ENCODE measurements around the gene MAN2A1. TPM values are rescaled to one million over a fixed set of nuclear protein-coding genes. Genes with fewer than 3 reads are reported as not detected.

MAN2A1 gene
- total RNA-seq, 1 experiment from 2014 or later = 78.0 TPM

- no peak overlapping the region for H3K56ac ChIP-seq (ENCODE audit: insufficient read length, low read depth, low read length)
- Mint-ChIP-seq H3K27ac (no peak overlapping the region), H3K36me3 (ENCODE audit: insufficient read depth in 1 of 3, low read depth in 3 of 3) (no peaks in the 10 kb centered on the region), H3K9me3 (no peaks in the 10 kb centered on the region), H3K4me1 (peaks cover 13% of the 10 kb centered on the region in 2 experiments), H3K4me3 (no peak overlapping the region), H3K27me3 (ENCODE audit: low read depth) (no peaks in the 10 kb centered on the region)
- H4K8ac ChIP-seq (replicated peaks; ENCODE audit: insufficient read length, low read depth, low read length) = no peak overlapping the region
- H2BK120ac ChIP-seq (ENCODE audit: low read depth, low read length, poor library complexity, severe bottlenecking) = no peak overlapping the region
- H3K4ac ChIP-seq (ENCODE audit: low read depth, low read length) = no peak overlapping the region
- no peaks in the 10 kb centered on the region for H3K23me2 ChIP-seq (ENCODE audit: insufficient read length, low read depth, low read length, poor library complexity, severe bottlenecking)
- no peak overlapping the region for H2BK15ac ChIP-seq (ENCODE audit: low read depth, low read length)
- H3K9me3 ChIP-seq (ENCODE audit: control insufficient read depth, low read depth, low read length) = no peaks in the 10 kb centered on the region
- no peak overlapping the region for H2BK20ac ChIP-seq (ENCODE audit: low read depth, low read length, poor library complexity, severe bottlenecking)
- H3K27ac ChIP-seq (ENCODE audit: insufficient read length, low read depth, low read length) = no peak overlapping the region
- no peak overlapping the region for H4K5ac ChIP-seq (ENCODE audit: insufficient read length, low read depth, low read length)
- no peak overlapping the region for H2BK12ac ChIP-seq (ENCODE audit: insufficient read length, low read depth, low read length)
- H3K79me2 ChIP-seq (ENCODE audit: insufficient read depth, low read length) = no peaks in the 10 kb centered on the region
- H3K9ac ChIP-seq (ENCODE audit: extremely low read depth, insufficient read length, low read length) = no peak overlapping the region
- no peak overlapping the region for H3K4me2 ChIP-seq (ENCODE audit: insufficient read depth, insufficient read length, low read length)
- no peak overlapping the region for H3K14ac ChIP-seq (ENCODE audit: insufficient read depth, low read length)
- H3T11ph ChIP-seq (ENCODE audit: low read length) = no peak overlapping the region
- H4K20me1 ChIP-seq (ENCODE audit: control insufficient read depth, insufficient read depth, insufficient read length) = no peaks in the 10 kb centered on the region
- H3K18ac ChIP-seq (ENCODE audit: insufficient read length, low read depth, low read length) = no peak overlapping the region
- H3K23ac ChIP-seq (ENCODE audit: insufficient read length, low read depth, low read length) = no peak overlapping the region
- H2AK5ac ChIP-seq (ENCODE audit: insufficient read length, low read length) = no peak overlapping the region
- no peaks in the 10 kb centered on the region for H3K27me3 ChIP-seq (ENCODE audit: insufficient read depth, low read length)
- TF ChIP-seq CTCF (conservative IDR thresholded peaks at IDR 0.05) = no peak
- H3K4me1 ChIP-seq (ENCODE audit: insufficient read depth, low read length) = no peaks in the 10 kb centered on the region; the same call in 1 of the 2 replicates
- no peaks in the 10 kb centered on the region for H3K79me1 ChIP-seq (ENCODE audit: insufficient read depth, low read depth, low read length, poor library complexity, severe bottlenecking)
- no peak for DNase-seq
- no peak overlapping the region for H2AFZ ChIP-seq (ENCODE audit: low read length)
- no peak overlapping the region for H2BK5ac ChIP-seq (ENCODE audit: insufficient read length, low read length)
- no peak overlapping the region for H4K91ac ChIP-seq (ENCODE audit: insufficient read length, low read depth, low read length)
- no CpG with 5 or more reads among the region's 5 CpGs for WGBS (ENCODE audit: extremely low coverage, insufficient read length, low lambda C conversion rate)
Observed at GRCh38 chr5:109668237-109668636, 21.5 kb upstream of the MAN2A1 start.

Data from H9 (cell line).